Activated naive CD8-positive, alpha-beta T cell treated with anti-CD3 and anti-CD28 coated beads, Interleukin-2, amount 50 U/mL, for 16 hours (primary cell): Measurements from ENCODE around the gene JAM3.
"Not testable (repeated sequence)": the region's sequence is repeated elsewhere in the genome, so short reads cannot be mapped to it uniquely, and the experiment has no call there.

Experiments used
- DNase-seq: peaks from one replicate; pipeline ENCODE4 v3.0.0-alpha.2; 2020; ENCODE audit warnings: low read depth, low spot score

JAM3 gene

GRCh38 chr11:134101282-134101681 is 32.4 kb downstream of the JAM3 start:
- DNase-seq: no peak

DNA sequence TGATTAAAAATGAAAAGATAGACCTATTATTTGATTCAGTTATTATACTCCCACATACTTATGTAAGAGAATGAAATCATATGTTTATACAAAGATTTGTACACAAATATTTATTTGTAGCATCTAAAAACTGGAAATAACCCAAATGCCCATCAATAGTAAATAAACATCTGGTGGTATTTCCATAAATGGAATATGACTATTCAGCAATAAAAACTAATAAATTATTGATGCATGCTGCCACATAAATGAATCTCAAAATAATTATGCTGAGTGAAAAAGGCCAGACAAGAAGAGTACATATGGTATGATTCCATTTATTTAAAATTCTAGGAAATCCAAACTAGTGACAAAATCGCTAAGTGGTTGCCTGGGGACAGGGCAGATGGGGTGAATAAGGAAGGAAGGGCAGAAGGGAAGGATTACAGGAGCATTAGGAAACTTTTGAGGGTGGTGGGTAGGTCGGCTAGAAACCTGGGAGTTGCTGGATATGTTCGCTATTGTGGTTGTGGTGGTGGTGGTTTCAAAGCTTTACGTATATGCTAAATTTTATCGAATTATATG is 41.5 kb downstream of the JAM3 start:
- DNase-seq: no peak

GRCh38 chr11:134113787-134114186 is 44.9 kb downstream of the JAM3 start:
- DNase-seq: not testable (repeated sequence)

- DNase-seq: no peak
Observed at GRCh38 chr11:134116210-134116609, 47.3 kb downstream of the JAM3 start.

DNA sequence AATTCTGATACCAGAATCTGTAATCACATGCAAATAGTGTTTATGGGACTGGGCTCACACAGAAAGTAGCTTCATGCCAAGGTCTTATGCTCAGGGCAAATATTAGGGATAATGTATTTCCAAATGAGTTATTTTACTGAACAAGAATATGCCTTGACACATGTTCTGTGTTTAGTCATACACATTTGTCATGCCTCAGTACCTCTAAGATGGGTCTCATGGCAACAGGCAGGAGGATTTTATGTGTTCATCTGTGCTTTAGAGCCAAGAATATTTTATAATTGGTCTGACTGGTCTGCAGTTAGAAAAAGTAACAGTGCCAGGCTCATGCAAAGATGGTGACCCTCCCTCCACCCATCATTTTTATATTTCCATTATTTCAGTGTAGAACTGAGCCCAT is 49.1 kb downstream of the JAM3 start:
- no peak for DNase-seq

DNA sequence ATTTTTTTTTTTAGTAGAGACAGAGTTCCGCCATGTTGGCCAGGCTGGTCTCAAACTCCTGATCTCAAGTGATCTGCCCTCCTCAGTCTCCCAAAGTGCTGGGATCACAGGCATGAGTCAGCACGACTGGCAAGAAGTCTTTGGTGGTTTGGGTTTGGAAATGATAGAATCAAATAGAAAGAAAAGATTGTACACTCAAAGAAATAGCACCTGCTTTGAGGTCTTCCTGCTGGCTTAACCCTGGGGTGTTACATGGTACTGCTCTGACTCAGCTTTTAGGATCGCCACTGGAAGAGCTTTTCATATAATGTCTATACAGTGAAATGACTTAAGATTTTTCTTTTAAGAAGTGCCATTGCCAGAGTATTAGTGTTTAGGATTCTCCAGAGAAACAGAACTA is 50.2 kb downstream of the JAM3 start:
- DNase-seq: no peak

DNA sequence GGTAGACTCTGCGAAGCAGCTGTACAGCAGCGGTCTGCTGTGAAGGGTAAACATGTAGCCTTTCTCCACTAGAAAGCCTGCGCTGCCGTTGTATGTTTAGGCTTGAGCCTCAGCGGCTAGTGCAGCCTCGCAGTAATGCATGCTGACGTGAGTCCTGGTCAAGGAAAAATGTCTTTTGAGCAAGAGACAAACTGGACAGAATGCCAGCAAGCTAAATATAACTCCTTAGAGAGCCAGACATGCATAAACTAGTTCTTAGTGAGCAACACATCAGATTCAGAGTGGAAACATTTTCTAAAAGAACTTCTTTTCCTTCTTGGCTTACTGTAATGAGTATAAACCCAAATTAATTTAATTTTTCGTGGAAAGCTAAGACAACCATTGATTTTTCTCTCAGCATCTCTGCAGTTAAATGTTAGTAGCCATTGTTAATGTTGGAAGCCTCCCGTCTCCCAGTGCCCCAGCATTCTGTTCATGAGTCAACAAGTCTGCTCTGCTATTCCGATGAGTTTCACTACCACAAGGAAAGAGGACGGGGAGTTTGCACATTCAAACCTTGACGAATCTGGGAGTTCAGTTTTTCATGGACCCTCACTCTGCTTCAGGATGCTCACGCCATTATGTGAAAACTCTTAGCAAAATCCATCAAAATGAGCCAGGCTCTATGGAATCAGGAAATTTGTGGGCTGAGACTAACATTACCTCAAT is 51.4 kb downstream of the JAM3 start:
- DNase-seq: no peak

DNA sequence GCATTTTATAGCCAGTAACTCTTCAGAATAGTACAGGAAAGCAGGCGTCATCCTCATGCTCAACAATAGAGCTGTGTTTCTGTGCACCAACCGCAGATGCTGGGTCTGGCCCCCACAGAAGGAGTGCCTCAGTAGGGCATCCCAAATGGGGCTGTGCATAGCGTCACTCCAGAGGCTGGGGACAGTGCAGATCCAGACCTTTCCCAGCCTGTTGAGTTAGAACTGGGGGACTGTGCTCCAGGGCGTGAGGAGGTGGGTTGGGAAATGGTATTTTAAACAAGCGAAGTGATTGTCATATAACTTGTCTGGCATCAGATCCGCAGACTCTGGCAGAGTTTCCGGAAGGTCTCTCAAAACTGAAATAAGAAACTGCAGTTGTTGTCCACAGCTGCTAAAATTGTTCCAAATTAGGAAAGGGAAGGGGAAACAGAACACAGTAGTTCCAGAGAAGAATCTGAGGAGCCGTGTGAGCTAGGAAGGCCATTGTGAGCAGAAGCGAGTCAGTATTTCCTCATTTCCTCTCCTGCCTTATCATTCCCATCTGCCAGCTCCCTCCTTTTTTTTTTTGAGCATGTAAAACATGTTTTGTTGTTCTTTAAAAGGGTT is 52.2 kb downstream of the JAM3 start:
- DNase-seq: no peak

DNA sequence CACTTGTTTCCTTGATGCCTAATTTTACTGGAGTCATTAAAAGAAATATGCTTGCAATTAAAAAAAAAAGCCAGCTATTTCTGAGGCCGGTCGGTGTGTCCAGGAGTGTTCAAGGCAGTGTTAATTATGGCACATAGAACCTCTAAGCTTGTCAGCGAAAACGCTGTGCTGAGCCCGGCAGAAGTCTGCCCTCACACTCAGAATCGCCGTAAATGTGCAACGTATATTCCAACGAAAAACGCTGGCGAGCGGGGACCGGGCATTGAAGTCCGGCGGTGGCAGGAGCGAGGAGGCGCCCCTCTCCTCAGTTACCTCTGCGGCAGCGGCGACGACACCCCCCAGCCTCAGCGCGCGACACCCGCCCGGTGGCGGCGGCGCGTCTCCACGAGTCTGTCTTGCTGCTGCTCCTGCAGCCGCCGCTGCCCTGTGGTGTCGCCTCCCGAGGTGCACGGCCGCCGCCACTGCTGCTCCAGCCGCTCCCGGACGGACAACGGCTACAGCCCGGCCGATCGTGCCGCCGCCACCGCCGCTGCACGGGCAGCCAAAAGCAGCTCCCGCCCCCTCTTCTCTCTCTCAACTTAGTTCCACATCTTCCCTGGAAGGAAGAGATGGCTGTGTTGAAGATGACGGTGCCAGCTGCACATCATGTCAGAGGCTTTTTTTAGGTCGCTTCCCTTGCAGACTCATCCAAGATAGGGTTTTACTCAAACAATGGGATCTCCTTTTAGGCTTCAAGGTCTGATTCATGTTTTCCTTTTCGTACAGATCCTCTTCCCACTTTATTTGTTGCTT is 56.0 kb downstream of the JAM3 start:
- DNase-seq: no peak

- DNase-seq: no peak
Observed at GRCh38 chr11:134125507-134125906, 56.6 kb downstream of the JAM3 start.

DNA sequence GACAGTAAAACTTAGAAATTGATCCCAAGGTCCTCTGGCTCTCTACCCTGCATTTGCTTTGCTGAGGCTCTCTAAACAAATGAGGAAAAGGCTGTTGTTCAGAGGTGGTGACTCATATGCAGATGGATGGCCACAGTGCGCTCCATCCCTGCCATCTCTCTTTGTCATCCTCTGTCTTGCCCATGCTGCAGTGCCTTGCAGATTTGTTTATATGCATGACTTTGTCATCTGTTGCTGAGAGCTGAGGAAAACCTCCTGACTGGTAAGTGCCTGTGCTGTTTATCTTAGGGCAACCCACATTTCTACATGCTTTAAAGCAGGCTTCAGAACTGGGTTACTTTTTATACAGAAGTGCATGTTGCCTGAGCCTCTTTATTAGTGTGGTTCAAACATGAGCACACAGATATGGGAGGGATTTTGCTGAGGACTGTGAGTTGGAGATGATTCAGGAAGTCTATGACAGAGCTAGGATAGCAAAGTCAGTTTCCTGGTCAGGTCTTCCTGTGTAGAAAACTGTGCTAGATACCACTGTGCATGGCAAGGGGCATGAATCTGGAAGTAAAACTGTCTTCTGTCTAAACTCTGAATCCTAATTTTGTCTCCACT is 57.4 kb downstream of the JAM3 start:
- no peak for DNase-seq

DNA sequence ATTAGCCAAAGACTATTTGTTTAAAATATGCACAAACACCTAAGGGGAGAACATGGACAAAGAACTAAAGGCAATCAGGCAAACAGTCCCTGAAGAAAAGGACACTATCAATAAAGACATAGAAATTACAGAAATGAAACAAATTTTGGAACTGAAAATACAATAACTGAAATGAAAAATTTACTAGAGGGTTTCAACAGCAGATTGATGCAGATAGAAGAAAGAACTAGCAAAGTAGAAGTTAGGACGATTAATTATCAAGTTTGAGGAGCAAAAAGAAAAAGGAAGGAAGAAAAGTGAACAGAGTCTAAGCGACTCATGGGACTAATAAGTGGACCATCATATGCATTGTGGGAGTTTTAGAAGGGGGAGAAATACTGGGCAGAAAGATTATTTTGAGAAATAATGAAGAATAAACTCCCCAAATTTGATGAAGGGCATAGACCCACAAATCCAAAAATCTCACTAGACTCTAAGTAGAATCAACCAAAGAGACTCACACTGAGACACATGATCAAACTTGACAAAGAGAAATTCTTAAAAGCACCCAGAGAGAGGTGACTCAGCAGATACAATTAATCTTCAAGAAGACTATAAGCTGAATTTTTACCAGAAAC is 62.9 kb downstream of the JAM3 start:
- DNase-seq: no peak

GRCh38 chr11:134132808-134133207 is 63.9 kb downstream of the JAM3 start:
- DNase-seq: no peak

DNA sequence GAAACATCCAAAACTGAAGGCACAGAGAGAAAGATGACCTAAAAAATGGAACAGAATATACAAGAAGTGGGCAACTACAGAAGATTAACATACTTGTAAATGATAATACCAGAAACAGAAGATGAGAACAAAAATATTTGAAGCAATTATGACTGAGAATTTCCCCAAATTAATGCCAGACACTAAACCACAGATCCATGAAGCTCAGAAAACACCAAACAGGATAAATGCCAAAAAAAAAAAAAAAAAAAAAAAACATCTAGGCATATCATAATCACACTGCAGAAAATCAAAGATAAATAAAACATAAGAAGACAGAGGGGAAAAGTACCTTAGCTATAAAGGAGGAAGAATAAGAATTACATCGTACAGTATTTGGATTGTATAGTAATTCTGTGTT is 65.3 kb downstream of the JAM3 start:
- DNase-seq: no peak

GRCh38 chr11:134138376-134138775 is 69.5 kb downstream of the JAM3 start:
- DNase-seq: no peak

DNA sequence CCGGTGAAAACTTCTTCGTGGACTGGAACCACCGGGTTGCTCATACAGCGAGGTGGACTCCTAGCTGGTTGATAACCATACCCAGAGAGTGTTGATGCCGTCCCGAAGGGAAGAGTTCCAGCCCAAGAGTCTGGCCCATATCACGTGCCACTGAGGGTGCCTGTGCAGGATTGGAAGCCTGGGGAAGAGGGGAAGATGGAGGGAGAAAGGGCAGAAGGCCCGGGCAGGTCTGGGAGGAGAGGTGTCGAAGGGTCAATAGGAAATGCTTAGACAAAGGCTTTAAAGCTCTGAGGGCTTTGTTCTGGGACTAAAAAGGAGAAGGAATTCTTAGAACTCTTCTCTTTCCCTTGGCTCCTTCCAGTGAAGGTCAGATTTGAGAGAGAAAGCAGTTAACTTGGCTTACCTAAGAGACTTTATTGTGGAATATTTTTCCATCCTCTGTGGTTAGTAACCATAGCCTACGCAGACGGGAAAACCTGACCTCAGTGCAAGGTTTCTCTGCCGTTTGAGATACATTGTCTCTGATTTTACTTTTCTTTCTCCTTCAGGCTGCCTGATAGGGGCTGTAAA is 70.5 kb downstream of the JAM3 start:
- DNase-seq: no peak

- DNase-seq: peak; percentile 8
Observed at GRCh38 chr11:134139873-134140331, 71.0 kb downstream of the JAM3 start.

DNA sequence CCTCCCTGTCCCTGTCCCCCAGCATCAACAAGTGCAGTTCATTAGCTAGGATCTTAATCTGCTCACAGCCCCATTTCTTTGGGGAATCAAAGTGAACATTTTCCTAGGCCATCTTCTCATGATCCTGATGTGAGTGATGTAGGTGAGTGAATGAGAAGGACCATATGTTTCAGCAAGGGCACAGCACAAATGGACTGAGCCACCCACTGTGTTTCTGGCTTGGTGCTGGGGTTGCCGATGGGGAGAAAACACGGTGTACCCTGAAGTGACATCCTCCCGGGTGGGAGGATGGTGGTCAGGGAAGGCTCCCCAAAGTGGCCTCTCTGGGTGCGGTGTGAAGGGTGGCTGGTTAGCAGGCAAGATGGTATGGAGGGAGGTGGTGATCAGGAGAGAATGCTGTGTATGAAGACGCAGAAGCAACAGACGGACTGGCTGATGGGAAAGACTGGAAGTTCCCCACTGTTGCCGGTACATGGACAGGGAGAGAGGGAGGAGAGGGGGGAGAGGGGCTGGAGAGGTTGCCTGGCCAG is 72.2 kb downstream of the JAM3 start:
- DNase-seq: no peak

DNA sequence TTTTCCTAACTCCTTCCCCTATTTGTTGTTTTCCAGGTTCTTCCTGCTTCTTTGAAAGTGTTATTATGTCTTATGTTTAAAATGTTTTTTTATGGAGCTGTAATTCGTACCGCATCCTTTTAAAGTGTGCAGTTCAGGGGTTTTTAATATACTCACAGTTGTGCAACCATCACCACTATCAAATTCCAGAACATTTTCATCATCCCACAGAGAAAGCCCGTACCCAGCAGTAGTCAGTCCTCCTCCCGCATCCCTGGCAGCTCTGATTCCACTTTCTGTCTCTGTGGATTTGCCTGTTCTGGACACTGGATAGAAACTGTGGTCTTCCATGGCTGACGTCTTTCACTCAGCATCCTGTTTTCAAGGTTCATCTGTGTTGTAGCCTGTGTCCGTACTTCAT is 73.7 kb downstream of the JAM3 start:
- DNase-seq: no peak

- no peak for DNase-seq
Observed at GRCh38 chr11:134143801-134144200, 74.9 kb downstream of the JAM3 start.

DNA sequence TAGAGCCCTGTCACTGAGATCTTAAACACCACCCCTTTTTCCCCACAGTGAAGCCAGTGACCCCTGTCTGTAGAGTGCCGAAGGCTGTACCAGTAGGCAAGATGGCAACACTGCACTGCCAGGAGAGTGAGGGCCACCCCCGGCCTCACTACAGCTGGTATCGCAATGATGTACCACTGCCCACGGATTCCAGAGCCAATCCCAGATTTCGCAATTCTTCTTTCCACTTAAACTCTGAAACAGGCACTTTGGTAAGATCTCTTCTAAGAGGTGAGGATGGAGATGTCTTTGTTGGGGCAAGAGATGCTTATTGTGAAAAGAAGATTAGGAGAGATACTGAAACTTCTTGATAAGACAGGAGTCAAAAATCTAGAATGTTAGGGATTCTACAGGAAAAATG is 75.9 kb downstream of the JAM3 start:
- DNase-seq: no peak
